Hepatocyte (in vitro differentiated cells): ENCODE measurements around the gene ANKRD13B. TPM values are rescaled to one million over a fixed set of nuclear protein-coding genes. Genes with fewer than 3 reads are reported as not detected.

Experiments
- DNase-seq: peaks from one replicate; pipeline ENCODE4 v3.0.0-alpha.2; 2016; ENCODE audit warnings: low spot score
- H2AFZ ChIP-seq: fragments of 200-600 bp; sonication (generic); 2 replicates; pipeline ENCODE4 v1.6.0; 2016; ENCODE audit warnings: antibody characterized with exemption, mild to moderate bottlenecking
- H3K27ac ChIP-seq: fragments of 200-600 bp; sonication (generic); 2 replicates; pipeline ENCODE4 v1.5.1; 2016; ENCODE audit warnings: mild to moderate bottlenecking
- H3K27me3 ChIP-seq: fragments of 200-600 bp; sonication (generic); 2 replicates; pipeline ENCODE4 v1.6.1; 2016
- H3K36me3 ChIP-seq: fragments of 200-600 bp; sonication (generic); replicated peaks from 2 replicates; pipeline ENCODE4 v1.5.1; 2016; ENCODE audit warnings: low read depth; ENCODE audit not compliant: insufficient read depth
- H3K4me1 ChIP-seq: fragments of 200-600 bp; sonication (generic); 2 replicates; pipeline ENCODE4 v1.5.1; 2016; ENCODE audit warnings: mild to moderate bottlenecking, moderate library complexity; ENCODE audit not compliant: insufficient read depth
- H3K4me2 ChIP-seq: fragments of 200-600 bp; sonication (generic); 2 replicates; pipeline ENCODE4 v1.6.0; 2016
- H3K4me3 ChIP-seq: fragments of 200-600 bp; sonication (generic); 2 replicates; pipeline ENCODE4 v1.5.1; 2016; ENCODE audit warnings: mild to moderate bottlenecking
- H3K79me2 ChIP-seq: fragments of 200-600 bp; sonication (generic); 2 replicates; pipeline ENCODE4 v1.6.0; 2017; ENCODE audit warnings: mild to moderate bottlenecking
- H3K9me2 ChIP-seq: fragments of 200-600 bp; sonication (generic); replicated peaks from 2 replicates; pipeline ENCODE4 v1.6.0; 2017; ENCODE audit warnings: mild to moderate bottlenecking; ENCODE audit not compliant: insufficient read depth
- H3K9me3 ChIP-seq: fragments of 200-600 bp; sonication (generic); 2 replicates; pipeline ENCODE4 v1.5.1; 2016; ENCODE audit warnings: low read depth, mild to moderate bottlenecking
- H4K20me1 ChIP-seq: fragments of 200-600 bp; sonication (generic); 2 replicates; pipeline ENCODE4 v1.6.0; 2016; ENCODE audit warnings: mild to moderate bottlenecking; ENCODE audit not compliant: insufficient read depth, poor library complexity, severe bottlenecking
- CTCF ChIP-seq: fragments of 200-600 bp; sonication (generic); IDR thresholded peaks from 2 replicates; pipeline ENCODE4 v1.5.1; 2016; ENCODE audit warnings: antibody characterized with exemption, mild to moderate bottlenecking; ENCODE audit not compliant: poor library complexity
- EZH2 ChIP-seq: fragments of 200-600 bp; sonication (generic); IDR thresholded peaks from 2 replicates; pipeline ENCODE4 v1.6.1; 2016; ENCODE audit warnings: antibody characterized with exemption, mild to moderate bottlenecking, borderline replicate concordance
- EZH2phosphoT487 ChIP-seq: fragments of 200-600 bp; sonication (generic); IDR thresholded peaks from one replicate; pipeline ENCODE4 v1.6.1; 2018; ENCODE audit warnings: antibody characterized with exemption, mild to moderate bottlenecking, low read depth, moderate library complexity; ENCODE audit not compliant: unreplicated experiment, severe bottlenecking
- WGBS: methylation state at CpG from one replicate; pipeline ENCODE4 v1.1.6; 2016; ENCODE audit warnings: low lambda C conversion rate; ENCODE audit errors: missing lambda C conversion rate; 5-methylcytosine and 5-hydroxymethylcytosine counted together
- polyA plus RNA-seq: library from polyadenylated mRNA; unstranded; fragments of >200 nt; fragmentation: Nextera tagmentation; extraction: Ambion mirVana; gene quantifications from 2 replicates; pipeline ENCODE4 v1.2.1, GENCODE V29; 2016
- total RNA-seq: library from RNA; depleted of rRNA; stranded (reverse); fragments of >200 nt; gene quantifications from 2 replicates; pipeline ENCODE4 v1.2.3, GENCODE V29; 2014

The ANKRD13B gene
- total and polyA plus RNA-seq, 2 experiments from 2014 or later = 5.1 to 7.2 TPM

GRCh38 chr17:29546830-29547229 is 46.1 kb upstream of the ANKRD13B start:
- Histone ChIP-seq H4K20me1 (no peaks in the 10 kb centered on the region), H3K27ac (no peak overlapping the region), H3K27me3 (no peaks in the 10 kb centered on the region), H3K79me2 (no peaks in the 10 kb centered on the region), H3K9me3 (no peaks in the 10 kb centered on the region), H3K4me2 (no peak overlapping the region), H3K4me3 (no peak overlapping the region), H3K36me3 (no peaks in the 10 kb centered on the region), H3K9me2 (no peaks in the 10 kb centered on the region), H2AFZ (no peak overlapping the region), H3K4me1 (no peaks in the 10 kb centered on the region)
- no peak for DNase-seq
- 82% methylated on average over 1 of the region's 1 CpG for WGBS
- no peak for TF ChIP-seq EZH2
- TF ChIP-seq CTCF = no peak
- TF ChIP-seq EZH2phosphoT487 = no peak

GRCh38 chr17:29549177-29549923 is 43.6 kb upstream of the ANKRD13B start:
- no peak overlapping the region for H3K4me2 ChIP-seq
- no peak for TF ChIP-seq EZH2
- TF ChIP-seq EZH2phosphoT487 = no peak
- TF ChIP-seq CTCF = no peak
- H2AFZ ChIP-seq = no peak overlapping the region
- no peaks in the 10 kb centered on the region for H3K36me3 ChIP-seq
- DNase-seq = peak; percentile 22
- H3K9me3 ChIP-seq = no peaks in the 10 kb centered on the region
- H3K27me3 ChIP-seq = no peaks in the 10 kb centered on the region
- no peak overlapping the region for H3K27ac ChIP-seq
- no peaks in the 10 kb centered on the region for H3K4me1 ChIP-seq
- 50% methylated on average over 5 of the region's 5 CpGs for WGBS
- no peaks in the 10 kb centered on the region for H3K79me2 ChIP-seq
- no peak overlapping the region for H3K4me3 ChIP-seq
- H4K20me1 ChIP-seq = no peaks in the 10 kb centered on the region
- H3K9me2 ChIP-seq = no peaks in the 10 kb centered on the region

- Histone ChIP-seq H3K79me2 (no peaks in the 10 kb centered on the region), H3K4me1 (peaks cover 5% of the 10 kb centered on the region), H3K4me2 (no peak overlapping the region), H3K9me2 (no peaks in the 10 kb centered on the region), H3K4me3 (no peak overlapping the region), H3K36me3 (no peaks in the 10 kb centered on the region), H4K20me1 (no peaks in the 10 kb centered on the region), H3K27me3 (no peaks in the 10 kb centered on the region), H2AFZ (no peak overlapping the region), H3K9me3 (no peaks in the 10 kb centered on the region), H3K27ac (no peak overlapping the region)
- TF ChIP-seq CTCF (no peak), EZH2phosphoT487 (no peak), EZH2 (no peak)
- peak; percentile 68 for DNase-seq
- 47% methylated on average over 3 of the region's 3 CpGs for WGBS
These were observed 37.1 kb upstream of the ANKRD13B start for GRCh38 chr17:29555840-29556239.
